Measurements from ENCODE around the gene ACTR3C. TPM values are rescaled to one million over a fixed set of nuclear protein-coding genes. Genes with fewer than 3 reads are reported as not detected.

Gene ACTR3C
- total and polyA plus RNA-seq, 2 of the 13 experiments (the other 11 are each of a cell fraction or from before 2014, with no cell fraction given): 3.8 to 7.5 TPM

GRCh38 chr7:150368884-150369747, 45.8 kb upstream of the ACTR3C start (continued):
- TF ChIP-seq, protein P1, sequence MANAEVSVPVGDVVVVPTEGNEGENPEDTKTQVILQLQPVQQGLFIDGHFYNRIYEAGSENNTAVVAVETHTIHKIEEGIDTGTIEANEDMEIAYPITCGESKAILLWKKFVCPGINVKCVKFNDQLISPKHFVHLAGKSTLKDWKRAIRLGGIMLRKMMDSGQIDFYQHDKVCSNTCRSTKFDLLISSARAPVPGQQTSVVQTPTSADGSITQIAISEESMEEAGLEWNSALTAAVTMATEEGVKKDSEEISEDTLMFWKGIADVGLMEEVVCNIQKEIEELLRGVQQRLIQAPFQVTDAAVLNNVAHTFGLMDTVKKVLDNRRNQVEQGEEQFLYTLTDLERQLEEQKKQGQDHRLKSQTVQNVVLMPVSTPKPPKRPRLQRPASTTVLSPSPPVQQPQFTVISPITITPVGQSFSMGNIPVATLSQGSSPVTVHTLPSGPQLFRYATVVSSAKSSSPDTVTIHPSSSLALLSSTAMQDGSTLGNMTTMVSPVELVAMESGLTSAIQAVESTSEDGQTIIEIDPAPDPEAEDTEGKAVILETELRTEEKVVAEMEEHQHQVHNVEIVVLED (CRISPR knock-in tag; IDR thresholded peaks at IDR 0.05; ENCODE audit: borderline replicate concordance): no peak; the same call in 1 of the 2 replicates
- TF ChIP-seq AHDC1 (CRISPR knock-in tag; IDR thresholded peaks at IDR 0.05; ENCODE audit: borderline replicate concordance) (no peak), ZNF503 (CRISPR knock-in tag; IDR thresholded peaks at IDR 0.05) (no peak), ZNF235 (CRISPR knock-in tag; IDR thresholded peaks at IDR 0.05; ENCODE audit: borderline replicate concordance) (no peak; the same call in 1 of the 2 replicates), PPARG (CRISPR knock-in tag; conservative IDR thresholded peaks at IDR 0.05) (no peak), ELF1 (CRISPR knock-in tag; IDR thresholded peaks at IDR 0.05) (peak; percentile 62), MAF1 (CRISPR knock-in tag; IDR thresholded peaks at IDR 0.05; ENCODE audit: borderline replicate concordance) (no peak), TCF7 (IDR thresholded peaks at IDR 0.05; ENCODE audit: low read depth) (no peak), SETDB1 (CRISPR knock-in tag; IDR thresholded peaks at IDR 0.05; ENCODE audit: borderline replicate concordance) (no peak), MEIS2 (CRISPR knock-in tag; IDR thresholded peaks at IDR 0.05) (no peak), LCORL (IDR thresholded peaks at IDR 0.05) (no peak), LCORL (CRISPR knock-in tag; IDR thresholded peaks at IDR 0.05) (no peak), ARID2 (CRISPR knock-in tag; IDR thresholded peaks at IDR 0.05; ENCODE audit: borderline replicate concordance) (no peak)
- TF ChIP-seq, protein P2, sequence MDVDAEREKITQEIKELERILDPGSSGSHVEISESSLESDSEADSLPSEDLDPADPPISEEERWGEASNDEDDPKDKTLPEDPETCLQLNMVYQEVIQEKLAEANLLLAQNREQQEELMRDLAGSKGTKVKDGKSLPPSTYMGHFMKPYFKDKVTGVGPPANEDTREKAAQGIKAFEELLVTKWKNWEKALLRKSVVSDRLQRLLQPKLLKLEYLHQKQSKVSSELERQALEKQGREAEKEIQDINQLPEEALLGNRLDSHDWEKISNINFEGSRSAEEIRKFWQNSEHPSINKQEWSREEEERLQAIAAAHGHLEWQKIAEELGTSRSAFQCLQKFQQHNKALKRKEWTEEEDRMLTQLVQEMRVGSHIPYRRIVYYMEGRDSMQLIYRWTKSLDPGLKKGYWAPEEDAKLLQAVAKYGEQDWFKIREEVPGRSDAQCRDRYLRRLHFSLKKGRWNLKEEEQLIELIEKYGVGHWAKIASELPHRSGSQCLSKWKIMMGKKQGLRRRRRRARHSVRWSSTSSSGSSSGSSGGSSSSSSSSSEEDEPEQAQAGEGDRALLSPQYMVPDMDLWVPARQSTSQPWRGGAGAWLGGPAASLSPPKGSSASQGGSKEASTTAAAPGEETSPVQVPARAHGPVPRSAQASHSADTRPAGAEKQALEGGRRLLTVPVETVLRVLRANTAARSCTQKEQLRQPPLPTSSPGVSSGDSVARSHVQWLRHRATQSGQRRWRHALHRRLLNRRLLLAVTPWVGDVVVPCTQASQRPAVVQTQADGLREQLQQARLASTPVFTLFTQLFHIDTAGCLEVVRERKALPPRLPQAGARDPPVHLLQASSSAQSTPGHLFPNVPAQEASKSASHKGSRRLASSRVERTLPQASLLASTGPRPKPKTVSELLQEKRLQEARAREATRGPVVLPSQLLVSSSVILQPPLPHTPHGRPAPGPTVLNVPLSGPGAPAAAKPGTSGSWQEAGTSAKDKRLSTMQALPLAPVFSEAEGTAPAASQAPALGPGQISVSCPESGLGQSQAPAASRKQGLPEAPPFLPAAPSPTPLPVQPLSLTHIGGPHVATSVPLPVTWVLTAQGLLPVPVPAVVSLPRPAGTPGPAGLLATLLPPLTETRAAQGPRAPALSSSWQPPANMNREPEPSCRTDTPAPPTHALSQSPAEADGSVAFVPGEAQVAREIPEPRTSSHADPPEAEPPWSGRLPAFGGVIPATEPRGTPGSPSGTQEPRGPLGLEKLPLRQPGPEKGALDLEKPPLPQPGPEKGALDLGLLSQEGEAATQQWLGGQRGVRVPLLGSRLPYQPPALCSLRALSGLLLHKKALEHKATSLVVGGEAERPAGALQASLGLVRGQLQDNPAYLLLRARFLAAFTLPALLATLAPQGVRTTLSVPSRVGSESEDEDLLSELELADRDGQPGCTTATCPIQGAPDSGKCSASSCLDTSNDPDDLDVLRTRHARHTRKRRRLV (CRISPR knock-in tag; IDR thresholded peaks at IDR 0.05): 0 out of 2 replicates have a peak, but pooled peaks have one; percentile 67

Data from HepG2 (cell line).